HG02943 (cell line): ENCODE measurements around the gene SLC30A10.
"Not testable (repeated sequence)": the region's sequence is repeated elsewhere in the genome, so short reads cannot be mapped to it uniquely, and the experiment has no call there.

Source experiments
- ATAC-seq: cut with Tn5 transposase; IDR thresholded peaks from one replicate; pipeline ENCODE4 v1.9.1; 2021; ENCODE audit warnings: mild to moderate bottlenecking, low read depth, moderate library complexity; ENCODE audit not compliant: unreplicated experiment

The SLC30A10 gene

GRCh38 chr1:219927956-219928790, at the start of gene SLC30A10:
Gene SLC30A10 (minus strand): TSS chr1:219928557. CDS start chr1:219928440, 117 bp downstream.
- ATAC-seq: no peak

- ATAC-seq: no peak
Observed at GRCh38 chr1:219973213-219973612, 44.9 kb upstream of the SLC30A10 start.

- ATAC-seq: no peak
Observed at GRCh38 chr1:219967361-219967760, 39.0 kb upstream of the SLC30A10 start.

GRCh38 chr1:219966071-219966349, 37.7 kb upstream of the SLC30A10 start:
- ATAC-seq: no peak

GRCh38 chr1:219965285-219966070, 37.1 kb upstream of the SLC30A10 start:
- ATAC-seq: no peak

GRCh38 chr1:219963432-219963831, 35.1 kb upstream of the SLC30A10 start:
- no peak for ATAC-seq

- no peak for ATAC-seq
Observed at GRCh38 chr1:219961684-219962083, 33.3 kb upstream of the SLC30A10 start.

GRCh38 chr1:219959540-219960203, 31.3 kb upstream of the SLC30A10 start:
- no peak for ATAC-seq

- no peak for ATAC-seq
Observed at GRCh38 chr1:219958875-219959417, 30.6 kb upstream of the SLC30A10 start.

- ATAC-seq: no peak
Observed at GRCh38 chr1:219954736-219955421, 26.5 kb upstream of the SLC30A10 start.

- no peak for ATAC-seq
Observed at GRCh38 chr1:219954052-219954451, 25.7 kb upstream of the SLC30A10 start.

GRCh38 chr1:219952361-219952760, 24.0 kb upstream of the SLC30A10 start:
- ATAC-seq: no peak

GRCh38 chr1:219949227-219949626, 20.9 kb upstream of the SLC30A10 start:
- not testable (repeated sequence) for ATAC-seq

GRCh38 chr1:219948766-219949165, 20.4 kb upstream of the SLC30A10 start:
- ATAC-seq: not testable (repeated sequence)

- no peak for ATAC-seq
Observed at GRCh38 chr1:219945795-219946194, 17.4 kb upstream of the SLC30A10 start.

GRCh38 chr1:219941179-219942118, 13.1 kb upstream of the SLC30A10 start:
- ATAC-seq: no peak

- ATAC-seq: no peak
Observed at GRCh38 chr1:219940707-219941106, 12.3 kb upstream of the SLC30A10 start.

GRCh38 chr1:219938706-219939105, 10.3 kb upstream of the SLC30A10 start:
- ATAC-seq: no peak

GRCh38 chr1:219933763-219934162, 5.4 kb upstream of the SLC30A10 start:
- ATAC-seq: not testable (repeated sequence)
